Activated CD8-positive, alpha-beta memory T cell treated with anti-CD3 and anti-CD28 coated beads for 36 hours (primary cell): ENCODE data around the gene ADAP1. TPM values are rescaled to one million over a fixed set of nuclear protein-coding genes. Genes with fewer than 3 reads are reported as not detected.
"Not testable (repeated sequence)": the region's sequence is repeated elsewhere in the genome, so short reads cannot be mapped to it uniquely, and the experiment has no call there.

ENCODE experiments used
- CTCF ChIA-PET: fragments of 350-600 bp; sonication (Branson Sonifier 250); formaldehyde crosslinking; loops from one replicate; lab custom pipeline; 2021; ENCODE audit warnings: antibody characterized with exemption; lab: Charles Lee
- POLR2A ChIA-PET: fragments of 350-600 bp; sonication (Branson Sonifier 250); formaldehyde crosslinking; loops from one replicate; lab custom pipeline; 2021; ENCODE audit warnings: antibody characterized with exemption; lab: Charles Lee
- total RNA-seq, 2 experiments: library from RNA; stranded (reverse); gene quantifications; one replicate each; pipeline ENCODE4 v1.2.3, GENCODE V29; 2021

Gene ADAP1
- total RNA-seq: 10 to 100 TPM; 68.9 to 69.1 TPM

- CTCF ChIA-PET: interaction anchor here (0.5 to 1.0 kb wide), 4 partner anchors 13 to 140 kb away, joined by 3 to 4 read pairs (median 3); no protein-coding TSS in a partner anchor
- POLR2A ChIA-PET: interaction anchor here (2.0 kb wide), 1 partner anchor 44 kb away, joined by 5 read pairs; no protein-coding TSS in a partner anchor
Measured at GRCh38 chr7:954330-955238, at the start of gene ADAP1. Gene ADAP1, minus strand, starts transcription at chr7:954680. Its CDS starts 203 bp downstream, at chr7:954477.

- POLR2A ChIA-PET, CTCF ChIA-PET: not testable (repeated sequence)
Measured at GRCh38 chr7:1002445-1002844, 48.0 kb upstream of the ADAP1 start.

GRCh38 chr7:1002026-1002425 is 47.5 kb upstream of the ADAP1 start:
- POLR2A ChIA-PET, CTCF ChIA-PET: not testable (repeated sequence)

GRCh38 chr7:1001069-1001770 is 46.7 kb upstream of the ADAP1 start:
- POLR2A ChIA-PET: not testable (repeated sequence)
- CTCF ChIA-PET: interaction anchor here (0.9 kb wide), 1 partner anchor 64 kb away, joined by 4 read pairs; no protein-coding TSS in a partner anchor

- POLR2A ChIA-PET: no interaction called here
- CTCF ChIA-PET: interaction anchor here (0.9 to 1.8 kb wide), 2 partner anchors 65 to 66 kb away, joined by 4 to 12 read pairs; no protein-coding TSS in a partner anchor
Measured at GRCh38 chr7:999941-1000935, 45.8 kb upstream of the ADAP1 start.

- ChIA-PET CTCF (interaction anchor here (1.8 kb wide), 1 partner anchor 67 kb away, joined by 12 read pairs; no protein-coding TSS in a partner anchor), POLR2A (no interaction called here)
Measured at GRCh38 chr7:999149-999879, 44.8 kb upstream of the ADAP1 start.

GRCh38 chr7:997404-998395 is 43.2 kb upstream of the ADAP1 start:
- ChIA-PET POLR2A (no interaction called here), CTCF (interaction anchor here (1.8 to 7.6 kb wide), 2 partner anchors 67 to 68 kb away, joined by 12 to 172 read pairs; no protein-coding TSS in a partner anchor)

GRCh38 chr7:996079-996872 is 41.8 kb upstream of the ADAP1 start:
- ChIA-PET CTCF (interaction anchor here (7.6 kb wide), 1 partner anchor 69 kb away, joined by 172 read pairs; no protein-coding TSS in a partner anchor), POLR2A (no interaction called here)

GRCh38 chr7:995571-995970 is 41.1 kb upstream of the ADAP1 start:
- POLR2A ChIA-PET: no interaction called here
- CTCF ChIA-PET: interaction anchor here (1.4 to 7.6 kb wide), 2 partner anchors 69 to 73 kb away, joined by 3 to 172 read pairs; no protein-coding TSS in a partner anchor

- CTCF ChIA-PET: interaction anchor here (0.7 to 7.6 kb wide), 8 partner anchors 10 to 181 kb away, joined by 3 to 172 read pairs (median 15); partner anchors contain the start of gene GPR146
Measured at GRCh38 chr7:994592-995308, 40.3 kb upstream of the ADAP1 start.

GRCh38 chr7:992709-993607 is 38.5 kb upstream of the ADAP1 start:
- ChIA-PET CTCF (interaction anchor here (0.6 to 7.6 kb wide), 49 partner anchors 11 to 355 kb away, joined by 3 to 172 read pairs (median 5); partner anchors contain the start of genes COX19, CYP2W1 and GPR146), POLR2A (interaction anchor here (0.5 to 0.8 kb wide), 2 partner anchors 18 to 52 kb away, joined by 3 read pairs; partner anchors contain the start of gene COX19)

More at GRCh38 chr7:994592-995308, 40.3 kb upstream of the ADAP1 start:
- POLR2A ChIA-PET: no interaction called here

GRCh38 chr7:991729-992656 is 37.5 kb upstream of the ADAP1 start:
- ChIA-PET POLR2A (interaction anchor here (0.8 kb wide), 1 partner anchor 17 kb away, joined by 3 read pairs; the partner anchor contains the start of gene COX19), CTCF (interaction anchor here (0.8 to 7.6 kb wide), 25 partner anchors 10 to 356 kb away, joined by 3 to 172 read pairs (median 8); partner anchors contain the start of genes COX19, CYP2W1 and GPR146)
